Neural crest cell (in vitro differentiated cells): ENCODE data around the gene RPS25. TPM values are rescaled to one million over a fixed set of nuclear protein-coding genes. Genes with fewer than 3 reads are reported as not detected.
"Not testable (repeated sequence)": the region's sequence is repeated elsewhere in the genome, so short reads cannot be mapped to it uniquely, and the experiment has no call there.

Source experiments
- DNase-seq: peaks from one replicate; pipeline ENCODE4 v3.0.0; 2021; ENCODE audit warnings: low read depth, mixed read lengths, low spot score
- H3K27ac Mint-ChIP-seq: one replicate; pipeline ENCODE4 v1.8.0; 2021; ENCODE audit warnings: mild to moderate bottlenecking, mixed read lengths; ENCODE audit not compliant: unreplicated experiment
- H3K27me3 Mint-ChIP-seq: 2 replicates; pipeline ENCODE4 v1.8.0; 2021; ENCODE audit warnings: low read depth, mild to moderate bottlenecking, mixed read lengths
- H3K36me3 Mint-ChIP-seq: 2 replicates; pipeline ENCODE4 v1.8.0; 2021; ENCODE audit warnings: low read depth, mild to moderate bottlenecking, mixed read lengths
- H3K4me1 Mint-ChIP-seq: 2 replicates; pipeline ENCODE4 v1.8.0; 2021; ENCODE audit warnings: mixed read lengths
- H3K4me3 Mint-ChIP-seq: one replicate; pipeline ENCODE4 v1.8.0; 2021; ENCODE audit warnings: mild to moderate bottlenecking, mixed read lengths
- H3K9me3 Mint-ChIP-seq: 2 replicates; pipeline ENCODE4 v1.8.0; 2021; ENCODE audit warnings: mixed read lengths
- CTCF ChIP-seq: fragments of 200-600 bp; sonication (generic); conservative IDR thresholded peaks from 2 replicates; pipeline ENCODE4 v1.5.0; 2021; ENCODE audit warnings: antibody characterized with exemption, mild to moderate bottlenecking
- total RNA-seq: library from RNA; stranded (reverse); gene quantifications from 2 replicates; pipeline ENCODE4 v1.2.1, GENCODE V29; 2021

The RPS25 gene
- total RNA-seq, 1 donor from 2014 or later: 1,203 TPM

- H3K36me3 Mint-ChIP-seq: no peaks in the 10 kb centered on the region
- peaks cover 8% of the 10 kb centered on the region for H3K4me1 Mint-ChIP-seq
- H3K4me3 Mint-ChIP-seq: no peak overlapping the region
- peaks cover 4% of the 10 kb centered on the region for H3K27me3 Mint-ChIP-seq
- H3K9me3 Mint-ChIP-seq: no peaks in the 10 kb centered on the region
- H3K27ac Mint-ChIP-seq: peak overlapping the region; percentile 84
- TF ChIP-seq CTCF: no peak
- DNase-seq: no peak
Measured at GRCh38 chr11:118980191-118980881, 37.8 kb downstream of the RPS25 start.

GRCh38 chr11:118979434-118979833, 38.7 kb downstream of the RPS25 start:
- no peaks in the 10 kb centered on the region for H3K9me3 Mint-ChIP-seq
- peaks cover 13% of the 10 kb centered on the region for H3K4me1 Mint-ChIP-seq
- H3K4me3 Mint-ChIP-seq: no peak overlapping the region
- no peak overlapping the region for H3K27ac Mint-ChIP-seq
- no peaks in the 10 kb centered on the region for H3K36me3 Mint-ChIP-seq
- peaks cover 10% of the 10 kb centered on the region for H3K27me3 Mint-ChIP-seq
- no peak for TF ChIP-seq CTCF
- DNase-seq: no peak

GRCh38 chr11:118975771-118976709, 42.1 kb downstream of the RPS25 start:
- Mint-ChIP-seq H3K36me3 (no peaks in the 10 kb centered on the region), H3K4me3 (no peak overlapping the region), H3K27me3 (peaks cover 12% of the 10 kb centered on the region), H3K27ac (no peak overlapping the region), H3K4me1 (peaks cover 13% of the 10 kb centered on the region), H3K9me3 (peaks cover 2% of the 10 kb centered on the region)
- no peak for TF ChIP-seq CTCF
- DNase-seq: no peak

GRCh38 chr11:118973985-118974384, 44.2 kb downstream of the RPS25 start:
- Mint-ChIP-seq H3K36me3 (no peaks in the 10 kb centered on the region), H3K27ac (no peak overlapping the region), H3K4me1 (peaks cover 5% of the 10 kb centered on the region), H3K9me3 (peaks cover 2% of the 10 kb centered on the region), H3K27me3 (peaks cover 12% of the 10 kb centered on the region), H3K4me3 (no peak overlapping the region)
- no peak for TF ChIP-seq CTCF
- no peak for DNase-seq

GRCh38 chr11:118971646-118972045, 46.5 kb downstream of the RPS25 start, which contains the start of gene FOXR1:
Gene FOXR1, plus strand, starts transcription at chr11:118971761. Its CDS starts 171 bp downstream, at chr11:118971932.
- no peak within 1 kb of the TSS for H3K4me3 Mint-ChIP-seq
- TF ChIP-seq CTCF: no peak
- H3K4me1 Mint-ChIP-seq: peaks cover 5% of the 10 kb centered on the region
- no peak within 1 kb of the TSS for H3K27ac Mint-ChIP-seq
- H3K36me3 Mint-ChIP-seq: no peaks in the 10 kb centered on the region
- DNase-seq: no peak
- peaks cover 12% of the 10 kb centered on the region for H3K27me3 Mint-ChIP-seq
- peaks cover 2% of the 10 kb centered on the region for H3K9me3 Mint-ChIP-seq

- not testable (repeated sequence) for H3K36me3 Mint-ChIP-seq, H3K4me1 Mint-ChIP-seq, H3K27ac Mint-ChIP-seq, DNase-seq, H3K9me3 Mint-ChIP-seq, H3K27me3 Mint-ChIP-seq, H3K4me3 Mint-ChIP-seq
Measured at GRCh38 chr11:118969508-118969907, 48.6 kb downstream of the RPS25 start.
